SW 1271 (cell line): ENCODE data around the gene TOR3A.
A peak's percentile ranks its signal among the peaks of the same experiment; 100 is the strongest.
"Not testable (repeated sequence)": the region's sequence is repeated elsewhere in the genome, so short reads cannot be mapped to it uniquely, and the experiment has no call there.

Experiments used
- DNase-seq, 2 experiments: peaks; one replicate each; lab custom pipeline; 2025; lab: John Stamatoyannopoulos, UW

The TOR3A gene

GRCh38 chr1:179081687-179082332 lies at the start of gene TOR3A:
TOR3A (plus strand) TSS chr1:179082070; CDS start chr1:179082129, 59 bp downstream.
- peak in 1 of 2 experiments; percentile 71 for DNase-seq

DNA sequence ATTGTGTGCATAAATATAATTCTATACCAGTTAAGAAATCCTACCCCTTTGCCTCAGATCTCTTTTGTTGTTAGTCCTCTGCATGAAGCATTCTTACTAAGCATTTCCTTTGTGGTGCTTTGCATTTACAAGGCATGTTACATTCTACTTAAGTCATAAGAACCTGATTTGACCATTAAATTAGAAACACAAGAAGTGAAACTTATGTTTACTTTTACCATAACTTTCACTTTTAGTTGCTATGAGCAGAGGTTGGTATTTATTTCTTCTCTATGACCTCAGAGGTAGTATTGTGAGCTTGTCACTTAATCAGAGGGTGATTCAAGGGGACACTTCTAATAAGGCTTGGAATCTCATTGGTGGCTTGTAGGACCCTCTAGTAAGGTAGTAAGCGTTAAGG lies 47.1 kb upstream of the TOR3A start:
- no peak for DNase-seq

DNA sequence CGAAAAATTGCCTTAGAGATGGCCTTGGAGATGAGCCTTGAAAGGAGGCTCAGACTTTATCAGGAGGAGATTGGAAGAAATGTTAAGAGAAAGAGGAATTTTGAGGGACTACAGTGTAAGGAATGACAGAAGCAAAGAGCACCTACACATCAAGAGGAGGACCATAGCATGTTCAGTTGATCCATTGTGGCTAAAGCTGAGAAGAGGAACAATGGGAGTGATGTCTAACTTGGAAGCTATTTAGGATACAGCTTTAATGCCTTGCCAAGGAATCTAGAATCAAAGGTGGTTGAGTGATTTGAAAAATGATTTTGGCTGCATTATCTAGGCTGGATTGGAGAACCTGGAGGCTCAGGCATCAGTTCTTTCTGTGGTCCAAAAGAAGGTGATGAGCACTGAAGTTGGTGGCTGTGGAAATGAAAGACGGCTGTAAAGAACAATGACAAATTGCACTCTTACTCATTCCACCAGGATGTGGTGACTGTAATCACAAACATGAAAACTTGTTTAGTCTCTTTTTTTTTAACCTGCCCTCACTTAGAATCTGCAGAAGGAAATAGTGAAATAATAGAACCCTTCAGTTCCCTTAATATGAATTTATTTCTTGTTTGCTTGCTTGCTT lies 44.9 kb upstream of the TOR3A start:
- DNase-seq = no peak

- DNase-seq = no peak
These were observed 43.2 kb upstream of the TOR3A start for GRCh38 chr1:179038528-179039281.

DNA sequence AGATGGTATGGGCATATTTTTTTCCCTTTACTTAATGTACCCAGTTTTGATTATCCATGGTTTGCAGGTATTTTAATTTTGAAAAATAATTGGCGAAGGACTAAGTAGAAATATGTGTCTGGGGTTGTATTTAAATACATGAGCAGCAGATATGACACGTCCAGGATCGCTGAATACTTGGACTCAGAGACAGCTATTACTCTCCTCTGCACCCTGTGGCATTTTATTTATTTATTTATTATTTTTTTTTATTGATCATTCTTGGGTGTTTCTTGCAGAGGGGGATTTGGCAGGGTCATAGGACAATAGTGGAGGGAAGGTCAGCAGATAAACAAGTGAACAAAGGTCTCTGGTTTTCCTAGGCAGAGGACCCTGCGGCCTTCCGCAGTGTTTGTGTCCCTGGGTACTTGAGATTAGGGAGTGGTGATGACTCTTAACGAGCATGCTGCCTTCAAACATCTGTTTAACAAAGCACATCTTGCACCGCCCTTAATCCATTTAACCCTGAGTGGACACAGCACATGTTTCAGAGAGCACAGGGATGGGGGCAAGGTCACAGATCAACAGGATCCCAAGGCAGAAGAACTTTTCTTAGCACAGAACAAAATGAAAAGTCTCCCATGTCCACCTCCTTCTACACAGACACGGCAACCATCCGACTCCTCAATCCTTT lies 42.2 kb upstream of the TOR3A start:
- not testable (repeated sequence) for DNase-seq

DNA sequence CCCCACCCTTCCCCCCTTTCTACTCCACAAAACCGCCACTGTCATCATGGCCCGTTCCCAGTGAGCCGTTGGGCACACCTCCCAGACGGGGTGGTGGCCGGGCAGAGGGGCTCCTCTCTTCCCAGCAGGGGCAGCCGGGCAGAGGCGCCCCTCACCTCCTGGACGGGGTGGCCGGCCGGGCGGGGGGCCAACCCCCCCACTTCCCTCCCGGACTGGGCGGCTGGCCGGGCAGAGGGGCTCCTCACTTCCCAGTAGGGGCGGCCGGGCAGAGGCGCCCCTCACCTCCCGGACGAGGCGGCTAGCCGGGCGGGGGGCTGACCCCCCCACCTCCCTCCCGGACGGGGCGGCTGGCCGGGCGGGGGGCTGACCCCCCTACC lies 41.7 kb upstream of the TOR3A start:
- not testable (repeated sequence) for DNase-seq

GRCh38 chr1:179042087-179042486 lies 39.8 kb upstream of the TOR3A start:
- DNase-seq = no peak

DNA sequence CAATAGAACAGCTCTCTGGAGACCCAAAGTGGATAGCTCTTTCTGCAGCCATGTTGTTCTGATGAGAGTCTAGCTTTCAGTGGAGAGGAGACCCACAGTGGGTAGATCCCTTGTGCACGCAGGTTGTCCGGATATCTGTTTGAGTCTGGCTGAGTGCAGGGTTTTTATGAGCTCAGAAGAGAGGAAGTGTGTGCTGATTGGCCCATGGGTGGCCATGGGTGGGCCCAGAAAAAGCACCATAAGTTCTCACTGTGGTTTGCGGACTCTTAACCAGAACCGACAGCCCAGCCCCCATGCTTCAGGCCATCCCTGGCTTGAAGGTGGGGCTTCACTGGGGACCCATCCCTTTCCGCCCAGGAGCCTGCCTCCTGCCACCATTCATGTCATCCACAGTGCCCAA lies 39.2 kb upstream of the TOR3A start:
- DNase-seq = no peak

DNA sequence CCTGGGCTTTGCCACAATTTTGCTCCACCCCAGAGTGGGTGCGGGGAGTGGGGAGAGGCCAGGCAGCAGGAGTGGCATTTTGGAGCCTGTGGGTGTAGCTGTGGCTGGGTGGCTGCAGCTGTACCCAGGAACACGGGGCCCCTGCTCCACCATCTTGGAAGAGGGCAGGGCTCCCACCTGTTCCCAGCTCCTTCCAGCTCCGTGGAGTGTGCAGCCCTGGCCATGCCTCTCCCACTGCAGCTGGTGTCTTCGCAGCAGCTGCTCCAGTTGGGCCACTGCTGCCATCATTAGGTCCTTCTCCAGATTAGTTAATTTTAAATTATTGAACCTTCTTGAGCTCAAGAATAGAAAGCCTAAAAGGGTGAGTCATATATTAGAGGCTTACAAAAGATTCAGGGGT lies 38.6 kb upstream of the TOR3A start:
- no peak for DNase-seq

- no peak for DNase-seq
These were observed 38.0 kb upstream of the TOR3A start for GRCh38 chr1:179043907-179044306.

DNA sequence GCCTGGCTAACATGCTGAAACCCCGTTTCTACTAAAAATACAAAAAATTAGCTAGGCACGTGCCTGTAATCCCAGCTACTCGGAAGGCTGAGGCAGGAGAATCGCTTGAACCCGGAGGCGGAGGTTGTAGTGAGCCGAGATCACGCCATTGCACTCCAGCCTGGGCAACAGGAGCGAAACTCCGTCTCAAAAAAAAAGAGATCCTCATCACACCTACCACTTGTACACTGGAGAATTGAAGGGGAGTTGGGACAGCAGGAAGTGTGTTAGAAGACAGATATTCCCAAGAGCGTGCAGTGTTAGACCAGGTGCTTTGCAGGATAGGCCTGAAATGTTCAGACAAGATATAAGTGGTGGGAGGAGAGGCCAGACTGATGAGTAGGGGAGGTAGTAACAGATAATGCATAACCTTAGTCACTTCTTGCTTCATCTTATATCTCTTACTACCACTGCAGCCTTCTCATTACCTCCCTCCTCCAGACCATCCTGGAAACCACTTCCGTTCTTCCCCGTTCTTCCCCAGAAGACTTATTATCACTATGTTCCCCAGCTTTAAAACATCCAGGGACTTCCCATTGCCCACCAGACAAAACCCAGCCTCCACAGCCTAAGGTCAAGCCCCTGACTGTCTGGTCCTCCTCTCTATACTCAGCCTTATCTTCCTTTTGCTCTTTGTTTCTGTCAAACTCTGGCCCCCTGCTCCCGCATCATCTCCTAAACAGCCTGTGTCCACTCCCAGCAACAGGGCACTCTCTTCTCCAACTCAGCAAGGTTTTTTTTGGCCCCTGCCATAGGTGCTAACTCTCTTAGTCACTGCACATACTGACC lies 34.8 kb upstream of the TOR3A start:
- no peak for DNase-seq

- DNase-seq = no peak
These were observed 34.3 kb upstream of the TOR3A start for GRCh38 chr1:179047636-179047997.

DNA sequence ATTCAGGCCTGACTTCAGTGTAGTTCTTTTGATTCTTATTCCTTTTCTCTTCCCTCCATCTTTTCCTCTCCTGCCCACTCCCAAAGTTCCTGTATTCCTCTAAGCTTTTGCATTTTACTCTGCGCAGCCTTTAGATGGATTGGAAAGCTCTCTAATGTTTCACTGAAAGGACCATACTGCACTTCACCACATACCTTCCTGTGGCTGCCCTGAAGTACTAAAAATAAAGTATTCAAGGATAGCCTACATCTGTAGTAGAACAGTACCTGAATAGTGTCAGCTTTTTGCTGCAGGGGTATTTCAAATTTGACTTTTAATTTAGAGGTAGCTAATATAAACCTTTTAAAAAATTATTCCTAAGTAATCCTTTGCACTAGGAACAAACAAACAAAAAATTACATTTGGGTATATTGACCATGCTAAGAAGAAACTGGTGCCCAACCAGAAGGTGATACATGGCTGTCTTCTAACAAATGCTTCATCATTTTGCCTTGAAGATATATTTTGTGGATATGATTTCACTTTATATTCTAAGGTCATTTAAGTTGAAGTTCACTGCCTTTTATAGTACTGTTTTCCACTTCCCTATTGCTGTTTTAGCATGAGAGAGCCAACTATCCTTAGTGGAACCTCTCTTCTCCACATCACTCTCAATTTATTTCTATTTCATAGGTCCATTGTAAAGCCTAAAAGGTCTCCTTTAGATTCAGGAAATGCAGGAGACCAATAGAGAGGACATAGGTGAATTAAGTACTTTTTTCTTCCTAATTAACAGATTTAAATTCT lies 33.3 kb upstream of the TOR3A start:
- DNase-seq = no peak

DNA sequence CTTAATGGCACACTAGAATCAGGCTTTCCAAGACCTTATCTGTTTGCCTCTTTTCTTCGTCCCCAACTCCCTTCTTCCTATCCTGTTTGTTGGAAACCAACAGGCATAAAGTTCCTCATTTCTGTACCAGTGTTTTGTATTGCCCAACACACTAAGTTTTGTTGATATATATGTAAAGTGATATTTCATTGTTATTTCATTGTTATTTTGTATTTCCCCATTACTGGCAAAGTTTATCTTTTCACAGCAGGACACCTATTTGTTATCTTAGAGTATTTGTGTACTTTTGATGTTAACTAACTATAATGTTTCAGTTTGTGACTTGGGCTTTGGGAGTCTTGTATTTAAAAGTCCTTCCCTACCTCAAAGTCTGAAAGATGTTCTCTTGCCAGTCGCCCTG lies 29.1 kb upstream of the TOR3A start:
- no peak for DNase-seq

DNA sequence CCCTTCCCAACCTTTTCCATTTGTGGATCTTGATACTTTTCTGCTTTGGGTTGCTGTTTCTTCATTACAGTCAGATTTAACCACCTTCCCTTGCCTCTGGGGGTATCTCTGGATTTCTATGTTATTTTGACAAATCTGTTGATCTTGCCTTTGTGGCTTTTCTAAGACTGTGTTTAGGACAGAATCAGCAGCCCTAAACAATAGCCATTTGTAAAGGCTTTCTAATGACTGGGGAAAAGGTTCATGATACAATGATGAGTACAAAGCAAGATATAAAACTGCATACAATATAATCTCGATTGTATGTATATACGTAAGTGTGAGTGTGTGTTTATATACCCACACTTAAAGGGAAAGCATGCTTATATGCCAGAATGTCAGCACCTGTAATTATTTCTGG lies 28.4 kb upstream of the TOR3A start:
- no peak for DNase-seq

DNA sequence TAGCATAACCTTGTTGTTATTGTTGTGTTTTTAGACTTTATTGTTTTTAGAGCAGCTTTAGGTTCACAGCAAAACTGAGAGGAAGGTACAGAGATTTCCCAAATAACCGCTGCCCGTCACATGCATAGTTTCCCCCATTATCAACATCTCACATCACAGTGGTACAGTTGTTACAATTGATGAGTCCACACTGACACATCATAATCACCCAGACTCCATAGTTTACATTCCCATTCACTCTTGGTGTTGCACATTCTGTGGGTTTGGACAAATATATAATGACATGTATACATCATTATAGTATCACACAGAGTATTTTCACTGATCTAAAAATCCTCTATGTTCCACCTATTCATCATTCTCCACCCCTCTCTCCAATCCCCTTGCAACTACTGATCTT lies 25.9 kb upstream of the TOR3A start:
- no peak for DNase-seq

- DNase-seq = no peak
These were observed 23.1 kb upstream of the TOR3A start for GRCh38 chr1:179058487-179059483.

DNA sequence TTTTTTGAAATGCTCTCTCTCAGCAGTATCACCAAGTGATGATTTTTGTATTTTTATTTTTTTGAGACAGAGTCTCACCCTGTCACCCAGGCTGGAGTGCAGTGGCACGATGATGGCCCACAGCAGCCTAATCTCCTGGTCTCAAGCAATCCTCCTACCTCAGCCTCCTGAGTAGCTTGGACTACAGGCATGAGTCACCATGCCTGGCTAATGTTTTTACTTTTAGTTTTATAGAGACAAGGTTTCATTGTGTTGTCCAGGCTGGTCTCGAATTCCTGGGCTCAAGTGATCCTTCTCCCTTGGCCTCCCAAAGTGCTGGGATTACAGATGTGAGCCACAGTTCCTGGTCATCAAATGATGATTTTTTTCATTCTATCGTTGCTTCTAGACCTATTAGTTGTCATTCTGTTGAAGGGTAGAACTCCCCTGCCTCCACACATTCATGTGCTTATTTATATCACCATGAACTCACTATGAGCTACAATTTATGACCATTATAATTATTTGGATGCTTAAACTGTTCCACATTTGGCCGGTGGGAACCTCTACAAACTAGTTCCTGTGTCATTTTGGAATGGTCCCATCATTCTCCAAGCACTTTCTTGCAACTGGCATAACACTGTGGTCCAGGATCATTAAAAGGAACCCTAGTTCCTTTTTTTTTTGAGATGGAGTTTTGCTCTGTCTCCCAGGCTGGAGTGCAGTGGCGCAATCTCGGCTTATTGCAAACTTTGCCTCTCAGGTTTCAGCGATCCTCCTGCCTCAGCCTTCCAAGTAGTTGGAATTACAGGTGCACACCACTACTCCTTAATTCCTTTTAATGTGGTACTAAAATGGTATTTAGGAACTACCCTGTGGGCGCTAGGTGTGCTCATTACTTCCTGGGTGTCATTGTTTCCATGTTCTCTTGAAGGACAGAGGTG lies 20.2 kb upstream of the TOR3A start:
- DNase-seq = no peak

- no peak for DNase-seq
These were observed 15.4 kb upstream of the TOR3A start for GRCh38 chr1:179066471-179066870.
